CD4-positive, alpha-beta T cell treated with Interferon gamma for 1 hour (primary cell): Measurements from ENCODE around the gene SACM1L.
"Not testable (repeated sequence)": the region's sequence is repeated elsewhere in the genome, so short reads cannot be mapped to it uniquely, and the experiment has no call there.

Experiments
- DNase-seq: peaks from one replicate; pipeline ENCODE4 v3.0.0-alpha.2; 2020

SACM1L gene

DNA sequence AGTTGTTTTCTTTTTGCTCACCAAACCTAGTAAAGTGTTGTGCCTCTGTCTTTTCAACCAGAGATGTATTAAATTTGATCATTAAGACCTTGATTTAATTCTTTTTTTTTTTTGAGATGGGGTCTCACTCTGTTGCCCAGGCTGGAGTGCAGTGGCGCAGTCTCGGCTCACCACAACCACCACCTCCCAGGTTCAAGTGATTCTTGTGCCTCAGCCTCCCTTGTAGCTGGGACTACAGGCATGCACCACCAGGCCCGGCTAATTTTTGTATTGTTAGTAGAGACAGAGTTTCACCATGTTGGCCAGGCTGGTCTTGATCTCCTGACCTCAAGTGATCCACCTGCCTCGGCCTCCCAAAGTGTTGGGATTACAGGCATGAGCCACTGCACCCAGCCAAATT, 6.0 kb downstream of the SACM1L start:
- DNase-seq = not testable (repeated sequence)

DNA sequence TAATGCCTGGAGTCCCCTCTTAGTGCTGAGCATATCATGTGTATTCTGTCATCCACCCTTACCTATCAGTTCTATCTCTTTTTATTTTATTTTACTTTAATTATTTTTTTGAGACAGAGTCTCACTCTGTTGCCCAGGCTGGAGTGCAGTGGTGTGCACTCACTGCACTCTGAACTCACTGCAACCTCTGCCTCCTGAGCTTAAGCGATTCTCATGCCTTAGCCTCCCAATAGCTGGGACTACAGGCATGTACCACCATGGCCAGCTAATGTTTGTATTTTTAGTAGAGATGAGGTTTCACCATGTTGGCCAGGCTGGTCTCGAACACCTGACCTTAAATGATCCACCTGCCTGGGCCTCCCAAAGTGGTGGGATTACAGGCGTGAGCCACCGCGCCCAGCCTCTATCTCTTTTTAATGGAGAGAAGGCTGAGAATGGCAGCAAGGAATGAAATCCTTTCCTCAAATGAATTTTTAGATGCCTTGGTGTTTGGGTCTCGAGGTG, 11.4 kb downstream of the SACM1L start:
- DNase-seq = no peak

DNA sequence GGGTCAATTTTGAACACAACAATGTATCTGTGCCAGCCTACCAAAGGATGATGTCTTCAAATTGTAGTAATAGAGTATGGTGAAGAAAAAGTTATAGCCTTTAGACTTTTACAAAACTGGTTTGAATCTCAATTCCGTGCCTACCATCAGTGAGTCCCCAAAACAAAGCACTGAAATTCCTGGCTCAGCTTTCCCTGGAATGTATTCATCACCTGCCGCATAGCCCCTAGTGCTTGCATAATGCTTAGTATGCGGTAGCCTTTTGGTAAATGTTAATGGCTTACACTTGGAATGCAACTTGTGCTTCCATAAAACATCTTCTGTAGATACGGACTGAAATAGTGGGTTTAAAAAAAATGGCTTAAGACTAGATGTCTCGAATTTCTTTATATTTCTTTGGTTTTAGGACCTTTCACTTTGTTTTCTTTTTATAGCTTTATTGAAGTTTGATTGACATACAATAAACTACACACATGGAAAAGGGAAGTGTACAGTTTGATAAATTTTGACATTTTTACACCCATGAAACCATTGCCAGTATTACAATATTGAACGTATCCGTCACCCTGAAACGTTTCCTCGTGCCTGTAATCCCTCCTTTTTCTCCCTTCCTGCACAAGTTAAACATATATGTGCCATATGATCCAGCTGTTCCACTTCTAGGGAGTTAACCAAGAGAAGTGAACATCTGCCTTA, 12.1 kb downstream of the SACM1L start:
- DNase-seq = no peak

DNA sequence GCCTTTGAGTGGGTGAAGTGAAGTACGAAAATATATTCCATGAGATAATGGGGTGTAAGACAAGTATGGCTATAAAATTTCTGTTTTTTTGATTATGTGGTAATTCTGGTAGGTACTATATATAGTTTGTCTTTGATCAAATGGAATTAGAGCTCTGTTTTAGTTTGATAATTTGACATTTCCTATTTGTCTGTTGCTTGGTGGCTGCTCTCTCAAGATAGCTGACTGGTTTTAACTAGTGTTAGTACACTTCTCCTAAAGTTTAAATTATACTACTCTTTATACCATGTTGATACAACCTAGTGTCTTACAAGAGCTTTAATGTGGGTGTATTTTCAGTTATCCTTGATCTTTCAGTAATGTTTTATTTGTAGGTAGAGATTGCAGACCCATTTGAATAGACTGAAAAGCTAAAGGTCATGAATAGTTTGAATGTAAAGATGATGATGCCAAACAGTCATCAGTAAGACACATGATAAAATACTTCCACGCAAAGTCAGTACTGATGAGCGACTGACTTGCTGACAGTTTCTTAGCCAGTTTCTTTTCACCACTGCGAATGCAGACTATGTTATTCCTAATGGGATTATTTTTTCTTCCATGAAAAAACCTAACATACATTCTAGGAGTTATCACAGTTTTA, 15.2 kb downstream of the SACM1L start:
- no peak for DNase-seq

DNA sequence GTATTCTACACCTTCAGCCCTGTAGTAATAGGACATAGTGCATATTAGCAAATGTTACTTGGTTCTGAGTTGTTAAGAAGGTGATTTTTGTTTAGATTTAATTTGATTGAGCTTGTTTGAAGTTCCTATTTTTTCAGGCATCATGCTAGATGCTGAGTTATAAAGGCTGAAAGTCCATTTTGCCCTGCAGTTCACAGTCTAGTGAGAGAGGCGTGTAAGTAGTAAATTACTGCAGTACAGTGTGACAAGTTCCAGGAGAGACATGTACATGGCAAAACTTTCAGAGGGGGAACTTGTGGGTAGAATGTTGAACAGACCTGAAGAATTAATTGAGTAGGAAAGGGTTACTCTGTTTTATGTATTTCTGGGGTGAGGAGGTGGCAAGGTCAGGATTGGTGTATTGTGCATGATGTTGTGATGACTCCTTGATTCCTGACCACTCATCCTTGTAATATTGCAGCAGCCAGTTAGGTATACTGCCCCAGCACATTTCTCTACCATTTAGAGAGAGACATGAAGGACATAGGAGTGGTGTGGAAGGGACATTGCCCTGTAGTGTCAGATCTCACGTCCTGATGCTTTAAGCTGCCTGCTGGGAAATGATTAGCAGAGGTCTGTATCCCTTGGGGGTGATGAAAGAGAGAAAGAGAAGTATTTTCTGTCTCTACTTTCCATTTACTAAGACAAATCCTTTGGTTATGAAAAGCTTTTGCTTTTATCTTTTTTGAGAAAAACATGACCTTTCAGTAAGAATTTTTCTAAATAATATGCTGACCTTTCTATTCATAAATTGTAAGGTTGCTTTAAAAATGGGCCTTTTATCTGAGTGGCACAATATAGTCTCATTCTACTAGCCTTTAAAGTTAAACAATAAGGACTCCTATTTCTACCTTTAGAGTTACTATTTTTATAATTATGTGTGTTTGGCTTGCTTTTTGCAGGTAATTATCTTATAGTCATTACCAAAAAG, 16.9 kb downstream of the SACM1L start:
- DNase-seq = no peak

DNA sequence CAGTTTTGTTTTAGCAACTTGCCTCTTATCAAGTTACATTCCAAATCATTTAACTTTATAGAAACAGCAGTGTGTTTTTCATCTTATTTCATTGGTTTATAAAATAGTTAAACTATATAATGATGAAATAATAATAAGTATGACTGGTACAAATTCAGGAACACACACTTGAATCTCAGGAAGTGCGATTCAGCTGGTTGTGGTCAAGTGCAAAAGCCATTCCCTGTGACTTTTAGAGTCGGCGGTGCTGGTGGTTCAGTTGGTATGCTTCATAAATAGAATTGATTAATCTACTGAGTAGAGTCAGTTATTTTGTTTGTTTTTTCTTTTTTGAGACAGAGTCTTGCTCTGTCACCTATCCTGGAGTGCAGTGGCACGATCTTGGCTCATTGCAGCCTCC, 22.7 kb downstream of the SACM1L start:
- DNase-seq = no peak

DNA sequence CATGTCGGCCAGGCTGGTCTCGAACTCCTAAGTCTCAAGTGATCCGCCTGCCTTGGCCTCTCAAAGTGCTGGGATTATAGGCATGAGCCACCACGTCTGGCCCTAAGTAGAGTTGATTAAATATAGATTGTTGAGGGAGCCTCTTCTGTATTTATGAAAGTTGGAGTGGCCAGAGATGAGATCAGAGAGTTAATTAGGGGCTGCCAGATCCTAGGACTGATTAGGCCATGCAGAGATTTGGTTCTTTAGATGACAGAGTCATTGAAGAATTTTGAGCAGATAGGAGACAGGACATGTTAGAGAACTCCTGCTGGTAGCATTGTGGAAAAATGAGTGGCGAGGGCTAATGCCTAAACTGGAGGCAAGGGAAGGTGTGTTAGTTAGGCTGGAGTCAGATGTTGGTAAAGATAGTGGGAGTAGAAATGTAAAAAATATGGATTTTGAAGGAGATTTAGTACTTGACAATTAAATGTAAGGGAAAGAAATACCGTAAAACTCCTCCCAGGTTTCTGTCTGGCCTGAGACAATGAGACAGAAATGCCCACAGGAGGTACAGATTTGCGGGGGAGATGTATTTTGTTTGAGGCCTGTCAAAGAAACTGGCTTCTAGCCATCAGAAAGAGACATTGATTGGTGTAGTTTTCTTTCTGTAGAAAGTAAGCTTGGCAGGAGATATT, 23.4 kb downstream of the SACM1L start:
- no peak for DNase-seq

DNA sequence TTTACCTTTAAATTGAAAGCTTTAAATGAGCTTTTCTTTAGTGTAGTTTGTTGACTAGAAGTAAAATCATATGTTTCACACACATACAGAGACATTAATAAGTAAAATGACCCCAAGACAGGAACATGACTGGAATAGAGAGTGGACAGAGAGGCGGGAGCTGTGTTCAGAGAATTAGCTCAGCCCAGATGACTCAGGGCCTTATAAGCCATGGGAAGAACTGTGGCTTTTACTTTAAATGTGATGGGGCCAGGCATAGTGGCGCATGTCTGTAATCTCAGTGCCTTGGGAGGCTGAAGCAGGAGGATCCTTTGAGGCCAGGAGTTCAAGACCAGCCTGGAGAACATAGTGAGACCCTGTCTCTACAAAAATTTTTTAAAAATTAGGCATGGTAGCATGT, 26.7 kb downstream of the SACM1L start:
- no peak for DNase-seq

DNA sequence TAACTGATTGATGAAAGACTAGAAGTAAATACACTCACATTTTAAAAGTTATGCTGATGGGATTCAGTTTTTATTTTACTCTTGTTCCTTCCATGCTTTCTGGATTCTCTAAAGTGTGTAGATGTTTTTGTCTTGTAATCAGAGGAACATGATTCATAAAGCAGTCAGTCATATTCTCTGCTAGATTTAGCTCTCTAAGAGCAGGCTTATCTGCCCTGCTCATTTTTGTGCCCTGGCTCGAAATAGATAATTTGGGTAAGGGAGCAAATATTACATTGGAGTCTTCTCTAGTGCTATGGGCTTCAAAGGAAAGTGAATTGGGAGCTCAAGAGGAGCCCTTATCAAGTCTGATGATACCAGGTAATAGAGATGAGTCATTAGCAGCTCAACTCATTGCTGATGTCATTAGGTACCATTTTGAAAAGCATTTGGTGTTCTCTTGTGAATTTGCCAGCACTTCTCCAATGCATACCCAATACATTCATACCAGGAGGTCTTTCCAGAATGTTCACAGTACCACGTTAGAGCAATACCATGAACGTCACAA, 27.7 kb downstream of the SACM1L start:
- no peak for DNase-seq

DNA sequence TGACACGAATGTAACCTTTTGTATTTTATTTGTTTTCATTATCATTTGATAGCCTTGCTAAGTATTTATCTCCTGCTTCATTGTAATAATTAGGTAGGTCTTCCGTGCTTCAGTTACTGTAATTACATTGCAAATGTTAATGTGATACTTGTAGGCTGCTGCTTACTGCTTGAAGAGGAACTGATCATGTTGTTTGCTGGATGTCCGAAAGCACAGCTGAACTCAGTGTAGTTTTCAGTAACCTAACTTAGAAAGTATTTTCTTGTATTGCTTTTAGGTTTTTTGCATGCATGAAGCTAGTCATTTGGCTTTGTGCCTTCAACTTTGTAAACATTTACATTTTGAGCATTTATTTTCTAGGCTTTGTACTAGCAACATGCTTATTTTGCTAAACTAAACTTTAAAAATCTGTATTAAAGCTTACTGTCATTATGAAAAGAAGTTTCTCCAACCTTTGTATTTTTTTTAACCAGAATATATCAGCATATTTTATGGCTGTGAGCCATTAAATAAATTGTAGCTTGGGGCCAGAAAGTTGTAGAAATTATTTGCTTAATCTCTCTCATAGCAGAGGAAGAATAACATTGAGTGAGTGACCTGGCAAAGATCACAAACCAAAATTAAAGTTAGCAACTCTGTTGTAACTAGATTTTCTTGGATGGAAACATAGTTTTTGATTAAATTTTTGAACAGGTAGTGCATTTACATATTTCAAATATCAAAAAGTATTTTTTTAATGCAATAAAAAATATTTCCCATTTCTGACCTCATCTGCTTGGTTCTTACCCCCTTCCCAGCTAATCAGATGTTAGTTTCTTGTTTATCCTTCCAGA, 30.7 kb downstream of the SACM1L start:
- DNase-seq = no peak

DNA sequence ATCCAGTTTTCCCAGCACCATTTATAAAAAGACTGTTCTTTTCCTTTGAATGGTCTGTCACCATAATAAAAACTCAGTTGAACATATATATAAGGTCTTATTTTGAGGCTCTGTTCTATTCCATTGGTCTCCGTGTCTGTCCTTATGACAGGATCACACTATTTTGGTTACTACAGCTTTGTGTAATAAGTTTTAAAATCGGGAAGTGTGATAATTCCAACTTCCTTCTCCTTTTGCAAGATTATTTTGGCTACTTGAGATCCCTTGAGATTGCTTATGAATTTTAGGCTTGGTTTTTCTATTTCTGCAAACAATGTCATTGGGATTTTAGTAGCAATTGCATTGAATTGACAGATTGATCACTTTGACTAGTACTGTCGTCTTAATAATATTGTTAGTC, 35.7 kb downstream of the SACM1L start:
- DNase-seq = no peak

DNA sequence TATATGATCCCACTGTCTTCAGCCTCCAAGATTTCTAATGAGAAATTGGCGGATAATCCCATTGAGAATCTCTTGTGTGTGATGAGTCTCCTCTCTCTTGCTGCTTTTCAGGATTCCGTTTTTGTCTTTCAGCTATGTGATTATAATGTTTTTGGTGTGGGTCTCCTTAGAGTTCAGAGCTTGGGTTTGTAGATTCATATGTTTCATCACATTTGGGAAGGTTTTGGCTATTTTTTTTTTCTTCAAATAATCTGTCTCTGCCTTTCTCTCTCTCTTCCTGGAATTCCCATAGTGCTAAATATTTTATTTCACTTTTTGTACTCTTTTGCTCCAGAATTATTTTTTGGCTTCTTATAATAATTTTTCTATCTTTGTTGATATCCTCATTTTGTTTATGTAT, 40.4 kb downstream of the SACM1L start:
- no peak for DNase-seq

DNA sequence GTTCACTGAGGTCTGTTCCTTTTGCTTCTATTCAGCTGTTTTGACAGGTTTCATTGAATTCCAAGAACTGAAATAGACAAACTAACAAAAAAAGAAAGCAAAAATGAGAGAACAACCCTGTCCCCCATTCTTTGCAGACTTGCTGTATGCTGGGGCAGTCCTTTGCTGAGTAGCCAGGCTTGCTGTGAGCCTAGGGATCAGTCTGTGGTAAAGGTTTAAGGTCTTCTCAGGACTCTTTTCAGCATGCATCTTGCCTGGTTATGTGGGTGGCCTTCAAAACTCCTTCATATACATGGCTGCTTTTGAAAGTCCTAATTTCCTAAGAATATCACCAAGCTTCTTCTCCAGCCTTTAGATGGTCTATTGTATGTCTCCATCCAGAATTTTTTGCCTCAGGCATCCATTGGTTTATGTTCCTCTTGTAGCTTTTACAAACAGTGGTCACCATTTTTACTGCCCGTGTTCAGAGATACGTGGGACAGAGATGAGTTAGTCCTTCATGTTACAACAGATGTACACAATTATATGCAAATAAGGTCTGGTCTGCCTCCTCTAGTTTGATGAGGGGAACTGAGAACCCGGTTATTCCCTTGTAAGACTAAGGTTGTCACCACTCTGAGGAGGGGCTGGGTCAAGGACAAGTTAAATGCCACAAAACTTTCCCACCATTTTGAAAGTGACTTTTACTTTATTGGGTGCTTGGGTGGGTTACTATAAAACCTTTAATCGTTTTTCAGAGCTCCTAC, 41.4 kb downstream of the SACM1L start:
- DNase-seq = no peak

DNA sequence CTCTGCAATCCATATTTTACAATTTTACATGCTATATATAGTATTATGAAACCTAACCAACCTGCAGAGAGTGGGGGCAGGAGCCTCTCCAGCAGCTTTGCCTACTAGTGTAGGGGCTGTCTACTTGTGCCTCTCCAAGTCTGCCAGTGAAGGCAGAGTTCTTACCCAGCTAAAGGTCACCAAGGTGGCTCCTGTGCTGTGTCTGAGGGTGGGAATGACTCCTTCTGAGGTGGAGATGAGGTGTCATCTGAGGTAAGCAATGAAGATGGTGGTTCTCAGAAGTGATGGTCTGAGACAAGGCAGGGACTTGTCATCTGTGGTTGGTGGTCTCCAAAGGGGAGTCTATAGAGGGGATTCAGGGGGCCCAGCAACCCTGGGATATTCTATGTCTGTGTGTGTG, 47.5 kb downstream of the SACM1L start:
- DNase-seq = no peak

DNA sequence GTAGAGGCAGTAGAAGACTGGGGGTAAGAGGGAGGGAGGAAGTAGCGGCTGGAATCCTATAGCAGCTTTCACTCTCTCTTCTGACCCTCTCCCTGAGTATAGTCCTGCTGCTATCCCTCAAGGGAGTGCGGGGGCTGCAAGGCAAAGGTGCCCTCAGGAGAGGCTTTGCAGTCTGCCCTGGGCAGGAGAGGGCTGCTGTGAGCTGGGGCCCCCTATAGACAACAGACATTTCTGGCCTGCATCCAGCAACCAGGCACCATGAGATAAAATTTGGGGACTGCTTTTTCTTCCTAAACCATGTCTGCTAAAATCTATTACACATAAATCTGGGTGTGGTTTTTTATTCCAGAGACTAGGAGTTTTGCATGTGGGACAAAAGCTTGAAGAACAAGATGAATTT, 48.0 kb downstream of the SACM1L start:
- no peak for DNase-seq

DNA sequence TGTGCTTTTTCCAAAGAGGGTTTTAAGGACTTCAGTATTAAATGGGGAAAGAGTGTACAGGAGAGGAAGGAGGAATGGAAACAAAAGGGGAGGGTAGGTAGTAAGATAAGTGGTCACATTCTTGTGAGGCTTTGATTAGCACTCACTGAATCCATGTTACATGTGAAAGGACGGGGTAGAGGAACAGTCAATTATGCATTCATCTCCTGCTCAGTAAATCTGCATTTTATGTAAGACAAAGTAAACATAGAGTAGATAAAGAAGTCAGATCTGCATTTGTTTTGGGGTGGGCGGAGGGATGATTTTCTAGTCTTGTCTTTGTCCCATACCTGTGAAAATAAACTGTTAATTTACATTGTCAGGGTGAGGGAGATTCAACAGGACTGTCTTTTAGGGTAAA, 50.8 kb downstream of the SACM1L start:
- DNase-seq = no peak

DNA sequence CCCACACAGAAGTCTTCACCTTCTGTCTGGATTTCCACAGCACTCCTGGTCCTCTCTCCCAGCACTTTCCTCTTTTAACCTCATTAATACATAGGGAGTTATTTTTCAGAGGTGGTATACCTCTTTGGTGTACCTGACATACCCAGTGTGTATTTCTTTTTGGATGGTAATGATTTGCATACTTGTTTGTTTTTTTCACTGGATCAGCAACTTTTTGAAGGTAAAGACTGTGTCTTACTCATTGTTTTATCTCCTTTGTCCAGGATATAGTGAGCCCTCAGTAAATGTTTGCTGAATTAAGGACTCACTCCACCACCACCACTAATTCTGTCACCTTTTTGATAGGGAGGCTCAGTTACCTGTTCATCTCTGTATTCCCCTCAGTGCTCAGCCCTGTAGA, 52.1 kb downstream of the SACM1L start:
- DNase-seq = no peak

DNA sequence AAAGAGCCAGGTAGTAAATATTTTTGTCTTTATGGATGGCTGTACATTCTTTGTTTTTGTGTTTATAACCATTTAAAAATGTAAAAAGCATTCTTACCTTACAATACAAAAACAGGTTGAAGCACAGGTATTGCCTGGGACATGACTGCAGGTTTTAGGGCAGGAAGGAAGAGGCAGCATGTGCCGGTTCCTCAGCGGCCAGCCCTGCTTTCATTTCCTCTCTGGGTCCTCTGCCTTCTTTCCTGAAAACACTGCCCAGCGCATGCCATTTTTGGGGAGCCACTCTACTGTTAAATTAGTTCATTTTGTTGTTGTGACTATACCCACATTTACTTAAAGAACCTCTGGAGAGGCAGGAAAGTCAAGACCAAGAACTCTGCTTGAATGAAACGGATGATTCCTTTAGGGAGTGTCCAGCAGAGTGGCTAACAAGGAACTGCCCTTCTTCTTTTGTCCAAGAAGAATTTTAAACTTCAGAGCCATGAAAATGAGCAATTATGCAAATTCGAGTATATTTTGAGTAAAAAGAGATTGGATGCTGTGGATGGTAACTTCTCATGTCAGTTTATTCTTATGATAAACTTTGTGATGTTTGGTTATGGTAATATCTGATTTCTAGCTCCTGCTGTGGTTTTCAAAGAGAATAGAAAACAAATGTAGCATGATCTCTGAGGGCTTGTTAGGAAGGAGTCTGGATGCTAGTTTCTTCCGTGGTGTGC, 52.7 kb downstream of the SACM1L start:
- DNase-seq = peak; percentile 5

DNA sequence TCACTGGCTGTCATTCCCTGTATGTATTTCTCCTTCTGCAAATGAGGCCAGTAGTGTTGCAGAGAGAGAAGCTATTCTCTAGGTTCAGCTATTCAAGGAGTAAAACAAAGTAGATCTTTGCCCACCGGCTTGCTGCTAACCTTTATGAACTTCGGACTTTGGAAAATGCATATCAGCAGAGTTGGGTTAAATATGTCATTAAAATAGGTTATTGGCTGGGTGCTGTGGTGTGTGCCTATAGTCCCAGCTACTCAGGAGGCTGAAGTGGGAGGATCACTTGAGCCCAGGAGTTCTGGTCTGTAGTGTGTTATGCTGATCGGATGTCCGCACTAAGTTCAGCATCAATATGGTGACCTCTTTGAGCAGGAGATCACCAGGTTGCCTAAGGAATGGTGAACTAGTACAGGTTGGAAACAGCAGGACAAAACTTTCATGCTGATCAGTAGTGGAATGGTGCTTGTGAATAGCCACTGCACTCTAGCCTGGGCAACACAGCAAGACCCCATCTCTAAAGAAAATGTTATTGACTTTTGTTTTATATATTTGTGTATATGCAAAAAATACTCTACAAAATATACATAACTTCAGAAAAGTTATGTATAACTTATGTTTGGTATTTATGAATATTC, 53.4 kb downstream of the SACM1L start:
- DNase-seq = no peak
